ENCODE results near the gene LHFPL2. TPM values are rescaled to one million over a fixed set of nuclear protein-coding genes. Genes with fewer than 3 reads are reported as not detected.

LHFPL2 gene
- total and polyA plus RNA-seq, 2 of the 4 experiments (the other 2 are of a cell fraction): 6.5 to 11.3 TPM

GRCh38 chr5:78504704-78505677 is 143.6 kb downstream of the LHFPL2 start:
- dilution Hi-C loops (cut with HindIII; ENCODE audit: low sequenced_read_pairs, unreplicated experiment): no loop called here
- H3K4me1 ChIP-seq (ENCODE audit: control insufficient read depth, insufficient read depth, low read length): peaks cover 49% of the 10 kb centered on the region
- H3K4me2 ChIP-seq (ENCODE audit: low read depth, low read length): 0 out of 2 replicates have a peak overlapping the region, but pooled peaks have one; percentile 8
- no peak overlapping the region for H3K9ac ChIP-seq (ENCODE audit: low read depth, low read length)
- no peak overlapping the region for H2BK15ac ChIP-seq (ENCODE audit: low read depth, low read length)
- POLR2A ChIA-PET (ENCODE audit: unreplicated experiment): interaction anchor here (1.0 kb wide), 1 partner anchor 9 kb away, joined by 3 read pairs; no protein-coding TSS in a partner anchor
- peaks cover 34% of the 10 kb centered on the region; the same call in 1 of the 2 replicates for H4K20me1 ChIP-seq (ENCODE audit: insufficient read depth, low read length)
- intact Hi-C loops (cut with micrococcal nuclease): loop anchor here (1.0 to 5.0 kb wide), 5 partner anchors 24 to 402 kb away; partner anchors contain the start of gene LHFPL2
- WGBS, 2 experiments (ENCODE audit: extremely low coverage in 2 of 2, insufficient read length in 1 of 2): 0% methylated on average over 2 of the region's 10 CpGs; no CpG with 5 or more reads in 1 of the 2 experiments
- peak; percentile 32 for TF ChIP-seq RAD21 (IDR thresholded peaks at IDR 0.05; ENCODE audit: low read length)
- TF ChIP-seq FOS (IDR thresholded peaks at IDR 0.05; ENCODE audit: low read depth, low read length): peak; percentile 87
- TF ChIP-seq NFE2L2 (IDR thresholded peaks at IDR 0.05; ENCODE audit: low read depth, low read length): peak; percentile 46; the same call in 1 of the 2 replicates
- peak; percentile 50; the same call in 1 of the 2 replicates for TF ChIP-seq BHLHE40 (IDR thresholded peaks at IDR 0.05; ENCODE audit: low read depth, low read length)
- TF ChIP-seq CEBPB (IDR thresholded peaks at IDR 0.05; ENCODE audit: low read depth, low read length): no peak
- TF ChIP-seq MAFK (IDR thresholded peaks at IDR 0.05; ENCODE audit: low read depth, low read length): peak; percentile 47
- no peak for TF ChIP-seq MAZ (IDR thresholded peaks at IDR 0.05; ENCODE audit: borderline replicate concordance, low read depth, low read length)
- peak; percentile 71; the same call in 1 of the 2 replicates for TF ChIP-seq POLR2A (IDR thresholded peaks at IDR 0.05; ENCODE audit: low read depth, low read length)
- no TSS peak for BruUV-seq (replicated peaks)
- H4K5ac ChIP-seq (ENCODE audit: low read depth, low read length): no peak overlapping the region
- H3K4ac ChIP-seq (ENCODE audit: low read depth, low read length): peak overlapping the region; percentile 62
- H3K27ac ChIP-seq (ENCODE audit: insufficient read depth, low read length): peak overlapping the region; percentile 66
- peak; percentile 100 for DNase-seq
- H3K18ac ChIP-seq (ENCODE audit: low read depth, low read length): peak overlapping the region; percentile 28; the same call in 1 of the 2 replicates
- peak overlapping the region in 1 of 2 experiments; percentile 38; a peak in 2 of 4 replicates for H4K8ac ChIP-seq (ENCODE audit: low read depth in 2 of 2, low read length in 2 of 2)
- H2BK20ac ChIP-seq (ENCODE audit: low read depth, low read length): peak overlapping the region; percentile 47; the same call in 1 of the 2 replicates
- H3K14ac ChIP-seq (replicated peaks; ENCODE audit: low read depth, low read length): peak overlapping the region; percentile 47
- H3K79me1 ChIP-seq (ENCODE audit: low read depth in 1 of 2, low read length in 2 of 2): peaks cover 26 to 72% of the 10 kb centered on the region in 2 experiments
- peak overlapping the region; percentile 49; the same call in 1 of the 2 replicates for H4K91ac ChIP-seq (ENCODE audit: insufficient read depth, low read depth, low read length)
- no peak overlapping the region for H3K56ac ChIP-seq (ENCODE audit: extremely low read depth, insufficient read depth, low read length)
- peak overlapping the region; percentile 71 for H2BK120ac ChIP-seq (ENCODE audit: low read depth, low read length)
- H3K9me3 ChIP-seq (ENCODE audit: control insufficient read depth, insufficient read depth, low read length): no peaks in the 10 kb centered on the region
- H3K27me3 ChIP-seq (ENCODE audit: control insufficient read depth, insufficient read depth, low read length): no peaks in the 10 kb centered on the region
- peak overlapping the region; percentile 38 for H2AK5ac ChIP-seq (ENCODE audit: low read depth, low read length)
- H3K4me3 ChIP-seq (ENCODE audit: insufficient read depth, low read depth, low read length): no peak overlapping the region
- H2AFZ ChIP-seq (replicated peaks; ENCODE audit: low read length, poor library complexity): peak overlapping the region; percentile 48
- H3K36me3 ChIP-seq (ENCODE audit: control insufficient read depth, insufficient read depth, low read length): peaks cover 3% of the 10 kb centered on the region; the same call in 1 of the 2 replicates
- peak; percentile 86 for ATAC-seq (ENCODE audit: low read depth)
- H3K23ac ChIP-seq (ENCODE audit: low read depth, low read length): no peak overlapping the region; the same call in 1 of the 2 replicates
- H3K9me1 ChIP-seq (ENCODE audit: insufficient read depth, low read length): peaks cover 31% of the 10 kb centered on the region
- in situ Hi-C loops (cut with MboI; ENCODE audit: low sequenced_read_pairs): loop anchor here (10.0 kb wide), 1 partner anchor 90 kb away; no protein-coding TSS in a partner anchor
- CTCF ChIA-PET: no interaction called here
- peak overlapping the region; percentile 77 for H2BK5ac ChIP-seq (ENCODE audit: low read depth, low read length, poor library complexity, severe bottlenecking)
- H2AK9ac ChIP-seq (replicated peaks; ENCODE audit: low read depth, low read length, poor library complexity): peak overlapping the region; percentile 10

Measured in IMR-90 (cell line).